NCI-H187 treated with DMSO at 0.1 percent for 48 hours (cell line): Measurements from ENCODE around the gene SHF.

Experiments
- DNase-seq: peaks from one replicate; lab custom pipeline; 2025; lab: John Stamatoyannopoulos, UW

Gene SHF

DNA sequence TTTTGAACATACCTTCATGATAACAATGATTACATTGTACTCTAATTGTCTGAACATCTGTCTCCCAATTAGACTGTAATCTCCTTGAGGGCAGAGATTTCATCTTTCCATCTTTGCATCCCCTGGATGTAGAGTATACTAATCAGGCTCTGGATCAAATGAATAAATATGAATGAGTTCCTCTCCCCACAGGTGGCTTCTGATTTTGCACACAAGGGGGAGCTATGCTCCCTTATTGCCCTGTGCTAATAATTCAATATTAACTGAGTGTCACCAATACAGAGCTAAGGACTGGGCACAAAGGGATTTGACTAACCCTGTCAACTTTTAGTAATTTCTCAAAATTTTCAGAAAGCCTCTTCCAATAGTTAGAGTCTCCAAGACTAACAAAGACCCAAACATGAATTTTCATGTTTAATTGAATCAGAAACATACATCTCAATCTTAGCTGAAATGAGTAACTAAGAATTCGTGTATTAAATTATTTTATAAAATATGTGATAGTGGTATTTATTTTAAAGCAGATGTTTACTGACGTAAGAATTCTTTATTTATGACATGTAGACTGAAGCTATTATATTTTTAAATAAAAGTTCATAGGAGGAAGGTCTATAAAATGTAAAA, 61.1 kb downstream of the SHF start:
- no peak for DNase-seq

DNA sequence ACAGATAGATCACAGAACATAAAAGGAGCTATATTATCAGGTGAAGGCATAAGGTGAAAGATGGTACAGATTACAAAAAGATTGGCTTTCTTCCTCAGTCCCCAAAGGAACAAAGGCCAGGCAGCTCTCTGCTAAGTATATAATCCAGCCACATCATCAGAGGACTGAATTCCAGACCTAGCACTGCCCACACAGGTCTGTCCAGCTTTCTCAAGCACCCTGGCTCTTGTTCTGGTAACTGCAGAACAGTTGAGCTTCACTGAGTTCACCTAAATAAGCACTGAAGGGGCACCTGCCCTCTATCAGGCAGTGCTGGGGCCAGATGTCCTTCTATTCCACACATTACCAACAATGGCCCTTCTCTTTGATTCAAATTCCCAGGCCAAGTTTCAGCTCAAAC, 64.4 kb downstream of the SHF start:
- DNase-seq, result no peak

DNA sequence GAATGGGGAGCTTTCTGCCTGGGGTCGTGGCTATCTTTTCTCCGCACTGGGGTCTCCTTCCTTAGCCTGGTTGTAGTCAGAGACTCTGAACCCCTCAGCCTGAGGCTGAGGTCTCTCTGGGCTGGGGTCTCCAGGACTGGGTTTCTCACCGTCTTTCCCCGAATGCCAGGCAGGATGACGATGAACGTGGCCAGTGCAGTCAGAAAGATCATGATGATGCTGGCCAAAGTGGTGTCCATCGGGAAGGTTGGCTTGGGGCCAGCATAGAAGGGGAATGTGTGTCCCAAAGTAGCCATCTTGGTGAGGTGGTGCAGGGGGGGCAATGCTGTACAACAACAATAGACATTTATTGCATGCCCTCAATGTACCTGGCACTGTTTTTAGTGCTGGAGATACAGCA, 65.0 kb downstream of the SHF start:
- no peak for DNase-seq

DNA sequence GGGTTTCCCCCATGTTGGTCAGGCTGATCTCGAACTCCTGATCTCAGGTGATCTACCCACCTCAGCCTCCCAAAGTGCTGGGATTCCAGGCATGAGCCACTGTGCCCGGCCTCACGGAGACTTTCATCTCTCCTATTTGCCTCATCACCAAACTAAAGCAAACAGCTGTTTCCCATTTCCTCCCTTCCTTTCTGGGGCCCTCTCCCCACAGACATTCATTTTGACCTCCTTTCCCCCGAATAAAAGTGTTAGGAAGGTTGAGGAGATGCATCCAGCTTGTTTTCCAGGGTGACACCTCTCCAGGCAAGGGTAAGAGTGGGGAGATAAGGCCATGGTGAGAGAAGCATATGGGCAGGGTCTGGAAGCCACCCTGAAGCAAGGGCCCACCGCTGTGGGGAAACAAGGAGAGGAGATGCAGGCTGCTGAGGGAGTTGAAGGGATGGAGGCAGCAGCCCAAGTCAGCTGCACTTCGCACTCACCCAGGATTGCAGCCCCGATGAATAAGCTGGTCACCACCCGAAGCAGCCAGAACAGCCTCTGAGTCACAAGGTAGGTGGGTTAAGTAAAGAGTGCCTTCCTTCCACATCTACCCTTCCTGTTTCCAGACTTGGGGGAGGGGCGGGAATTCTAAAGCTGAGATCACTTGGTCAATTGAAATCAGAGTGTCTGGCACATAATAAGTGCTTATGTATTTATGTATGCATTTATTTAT, 65.9 kb downstream of the SHF start:
- DNase-seq, result no peak

DNA sequence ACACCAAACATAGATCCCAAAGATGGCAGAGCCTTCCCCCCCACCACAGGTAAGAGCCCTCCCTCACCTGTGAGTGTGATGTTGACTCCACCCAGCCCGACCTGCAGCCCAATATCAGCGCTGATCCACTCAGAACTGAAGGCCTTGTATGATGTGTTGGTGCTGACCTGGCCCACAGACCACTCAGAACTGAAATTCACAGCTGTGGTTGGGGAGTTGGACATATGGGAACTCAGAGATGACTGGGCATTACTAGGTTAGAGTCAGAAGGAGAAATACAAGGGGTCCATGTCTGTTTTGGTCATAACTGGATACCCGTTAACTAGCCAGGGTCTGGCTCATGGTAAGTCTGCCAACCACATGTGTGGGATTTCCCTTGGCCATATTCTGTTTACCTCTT, 66.7 kb downstream of the SHF start:
- DNase-seq, result no peak

DNA sequence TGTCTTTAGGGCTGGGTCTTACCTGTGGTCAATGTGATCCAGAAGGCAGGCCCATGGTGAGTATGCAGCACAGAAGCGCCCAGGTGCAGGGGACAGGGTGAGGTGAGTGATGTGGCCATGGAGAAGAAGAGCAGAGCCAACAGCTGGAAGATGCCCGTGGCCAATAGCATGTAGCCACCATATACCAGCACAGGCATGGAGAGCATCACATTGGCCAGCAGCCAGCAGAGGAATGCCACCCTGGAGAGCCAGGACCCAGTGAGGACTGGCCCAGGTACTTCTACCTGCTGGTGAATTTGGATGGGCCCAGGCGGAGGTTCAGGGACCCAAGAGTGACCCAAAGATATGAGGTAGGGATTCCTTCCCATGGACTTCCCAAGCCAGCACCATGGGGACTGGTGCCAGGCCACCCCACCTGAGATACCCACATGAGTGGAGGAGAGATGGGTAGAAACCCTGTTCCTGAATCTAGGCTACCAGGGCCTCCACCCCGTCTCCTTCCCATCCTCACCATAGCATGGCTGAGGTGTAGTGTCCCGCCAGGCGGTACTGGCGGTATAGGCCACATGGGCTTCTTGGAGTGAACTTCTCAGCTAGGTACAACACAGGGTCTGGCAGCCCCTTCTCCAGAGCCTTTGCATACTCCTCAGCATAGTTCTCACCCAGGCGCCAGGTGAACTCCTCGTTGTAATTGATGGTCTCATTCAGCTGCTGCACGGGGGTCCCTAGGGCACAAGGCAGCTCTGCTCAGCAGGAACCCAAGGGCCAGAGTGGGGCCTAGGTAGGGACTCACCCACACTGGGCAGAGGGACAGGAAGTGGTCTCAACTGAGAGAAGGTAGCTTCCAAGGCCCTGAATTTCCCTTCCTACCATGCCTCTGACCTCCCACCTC, 67.4 kb downstream of the SHF start:
- no peak for DNase-seq

DNA sequence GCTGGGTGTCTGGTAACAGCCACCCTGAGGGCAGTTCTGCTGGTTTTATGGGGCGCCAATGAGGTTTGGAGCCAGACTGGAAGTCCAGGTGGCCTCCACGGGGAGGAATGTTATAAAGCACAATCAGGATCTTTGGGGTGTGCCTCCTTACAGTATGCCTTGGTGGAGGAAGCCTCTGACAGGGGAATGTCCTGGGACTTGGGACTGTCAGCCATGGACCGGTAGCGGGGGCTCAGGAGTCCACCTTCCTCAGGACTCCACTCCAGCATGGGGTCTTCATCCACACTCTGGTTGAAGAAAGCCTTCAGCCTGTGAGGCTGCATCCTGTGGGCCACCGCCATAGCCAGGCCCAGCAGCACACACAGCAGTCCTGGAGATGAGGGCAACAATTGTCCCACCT, 68.8 kb downstream of the SHF start:
- no peak for DNase-seq

DNA sequence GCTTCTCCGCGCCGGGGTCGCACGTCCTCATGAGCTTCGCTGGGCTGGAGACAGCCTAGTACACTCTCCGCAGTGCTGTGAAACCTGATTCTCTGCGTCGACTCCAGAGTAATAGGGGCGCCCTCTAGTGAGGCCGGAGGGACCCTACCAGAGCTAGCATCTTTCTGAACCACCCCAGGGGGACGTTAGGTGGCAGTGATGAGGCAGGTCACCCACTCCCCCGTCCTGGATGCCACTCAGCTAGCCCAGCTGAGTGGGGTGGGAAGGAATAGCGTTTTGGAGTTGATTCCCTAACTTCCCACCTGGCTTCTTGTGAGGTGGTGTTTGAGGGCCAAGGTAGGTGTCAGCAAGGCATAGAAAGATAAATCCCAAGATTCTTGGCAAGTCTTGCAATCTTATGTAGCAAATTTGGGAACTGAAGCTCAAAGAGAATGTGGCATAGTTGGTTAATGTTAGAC, 69.6 kb downstream of the SHF start:
- DNase-seq, result peak; percentile 54

DNA sequence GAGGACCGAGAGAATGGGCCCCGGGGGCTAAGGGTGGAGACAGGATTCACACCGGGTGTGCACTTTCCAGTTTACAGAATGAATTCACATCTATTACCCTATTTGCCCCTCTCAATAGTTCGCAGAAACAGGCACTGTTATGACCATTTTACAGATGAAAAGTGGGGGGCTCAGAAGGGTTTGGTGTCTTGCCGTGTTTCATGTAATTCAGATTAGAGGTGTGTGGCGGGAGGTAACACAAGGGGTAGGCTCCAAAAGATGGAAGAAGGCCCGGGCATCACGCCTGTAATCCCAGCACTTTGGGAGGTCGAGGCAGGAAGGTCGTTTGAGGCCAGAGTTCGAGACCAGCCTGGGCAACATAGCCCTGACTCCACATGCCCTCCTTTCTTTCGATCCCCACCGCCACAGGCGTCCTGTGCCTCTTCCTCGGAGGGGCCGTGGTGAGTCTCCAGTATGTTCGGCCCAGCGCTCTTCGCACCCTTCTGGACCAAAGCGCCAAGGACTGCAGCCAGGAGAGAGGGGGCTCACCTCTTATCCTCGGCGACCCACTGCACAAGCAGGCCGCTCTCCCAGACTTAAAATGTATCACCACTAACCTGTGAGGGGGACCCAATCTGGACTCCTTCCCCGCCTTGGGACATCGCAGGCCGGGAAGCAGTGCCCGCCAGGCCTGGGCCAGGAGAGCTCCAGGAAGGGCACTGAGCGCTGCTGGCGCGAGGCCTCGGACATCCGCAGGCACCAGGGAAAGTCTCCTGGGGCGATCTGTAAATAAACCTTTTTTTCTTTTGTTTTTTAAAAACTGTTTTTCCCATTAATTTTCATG, 70.2 kb downstream of the SHF start:
- no peak for DNase-seq
